22Rv1 (cell line): ENCODE results near the gene SPRING1.

ENCODE experiments used
- ZFX ChIP-seq: fragments of 450-650 bp; IDR thresholded peaks from 2 replicates; pipeline ENCODE4 v1.6.1; 2017; ENCODE audit warnings: antibody characterized with exemption, borderline replicate concordance
- TF ChIP-seq, protein P1 (sequence below): fragments of 450-650 bp; IDR thresholded peaks from 2 replicates; pipeline ENCODE4 v1.5.1; 2017; ENCODE audit warnings: mild to moderate bottlenecking

DNA sequence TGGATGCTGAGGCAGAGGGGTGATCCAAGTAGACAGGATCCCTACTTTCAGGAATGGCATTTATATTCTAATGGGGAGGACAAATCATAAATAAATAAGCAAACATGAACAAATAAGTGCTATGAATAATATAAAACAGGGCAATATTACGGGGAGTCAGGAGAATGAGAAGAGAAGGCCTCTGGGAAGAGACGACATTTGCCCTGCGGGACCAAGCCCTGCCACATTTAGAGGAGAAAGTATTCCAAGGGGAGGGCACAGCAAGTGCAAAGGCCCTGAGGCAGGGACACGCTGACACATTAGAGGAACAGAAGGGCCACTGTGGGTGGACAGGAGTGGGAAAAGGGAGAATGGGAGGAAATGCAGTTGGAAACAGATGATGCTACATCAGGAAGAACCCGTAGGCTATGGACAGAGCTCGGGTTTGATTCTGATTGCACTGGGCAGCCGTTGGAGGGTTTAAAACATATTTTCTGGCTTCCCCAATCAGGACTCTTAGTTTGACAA, 1.6 kb upstream of the SPRING1 start:
- TF ChIP-seq, protein P1, sequence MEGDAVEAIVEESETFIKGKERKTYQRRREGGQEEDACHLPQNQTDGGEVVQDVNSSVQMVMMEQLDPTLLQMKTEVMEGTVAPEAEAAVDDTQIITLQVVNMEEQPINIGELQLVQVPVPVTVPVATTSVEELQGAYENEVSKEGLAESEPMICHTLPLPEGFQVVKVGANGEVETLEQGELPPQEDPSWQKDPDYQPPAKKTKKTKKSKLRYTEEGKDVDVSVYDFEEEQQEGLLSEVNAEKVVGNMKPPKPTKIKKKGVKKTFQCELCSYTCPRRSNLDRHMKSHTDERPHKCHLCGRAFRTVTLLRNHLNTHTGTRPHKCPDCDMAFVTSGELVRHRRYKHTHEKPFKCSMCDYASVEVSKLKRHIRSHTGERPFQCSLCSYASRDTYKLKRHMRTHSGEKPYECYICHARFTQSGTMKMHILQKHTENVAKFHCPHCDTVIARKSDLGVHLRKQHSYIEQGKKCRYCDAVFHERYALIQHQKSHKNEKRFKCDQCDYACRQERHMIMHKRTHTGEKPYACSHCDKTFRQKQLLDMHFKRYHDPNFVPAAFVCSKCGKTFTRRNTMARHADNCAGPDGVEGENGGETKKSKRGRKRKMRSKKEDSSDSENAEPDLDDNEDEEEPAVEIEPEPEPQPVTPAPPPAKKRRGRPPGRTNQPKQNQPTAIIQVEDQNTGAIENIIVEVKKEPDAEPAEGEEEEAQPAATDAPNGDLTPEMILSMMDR, result no peak
- TF ChIP-seq ZFX, result no peak
